Pancreas (tissue), 10 donors: Measurements from ENCODE around the gene PPARA. TPM values are rescaled to one million over a fixed set of nuclear protein-coding genes. Genes with fewer than 3 reads are reported as not detected.

Source experiments
- ATAC-seq, 4 donors: fragments of 200-7000 bp; cut with Tn5 transposase; one replicate each; pipeline versions ENCODE4 v1.8.0 to v1.9.1; 2020; ENCODE audit warnings: mild to moderate bottlenecking in 4 of 4, moderate library complexity in 4 of 4
- DNase-seq, 6 donors: peaks; one replicate each; pipeline ENCODE4 v3.0.0-alpha.2; 2020
- FAIRE-seq: peaks from 2 replicates; lab custom pipeline; 2012; peaks lifted over from hg19 to GRCh38; lab: Jason Lieb, UNC
- H3K27ac ChIP-seq, 4 donors: fragments of 200-600 bp; sonication (generic); 1 replicate in 3 of 4; 2 replicates in 1 of 4; pipeline versions ENCODE4 v1.5.0 to v1.8.0; 2020
- H3K27me3 ChIP-seq, 4 donors: fragments of 200-600 bp; one replicate each; pipeline ENCODE4 v1.8.0; 2021
- H3K36me3 ChIP-seq, 3 donors: fragments of 200-600 bp; sonication (generic) in 1 of 3; one replicate each; pipeline versions ENCODE4 v1.5.0 to v1.8.0; 2020 to 2021
- H3K4me1 ChIP-seq, 3 donors: fragments of 200-600 bp; one replicate each; pipeline ENCODE4 v1.8.0; 2021
- H3K4me3 ChIP-seq, 4 donors: fragments of 200-600 bp; sonication (generic) in 2 of 4; one replicate each; pipeline versions ENCODE4 v1.5.0 to v1.8.0; 2020 to 2021
- H3K9me3 ChIP-seq, 4 donors: fragments of 200-600 bp; one replicate each; pipeline ENCODE4 v1.8.0; 2021
- CTCF ChIP-seq, 4 donors: fragments of 200-600 bp; sonication (generic) in 3 of 4; IDR thresholded peaks; one replicate each; pipeline versions ENCODE4 v1.5.0 to v1.8.0; 2021; ENCODE audit warnings: antibody characterized with exemption in 4 of 4
- WGBS, 2 donors: extraction: QIAGEN DNeasy Blood & Tissue Kit; methylation state at CpG; one replicate each; pipeline ENCODE4 v1.1.7; 2013; 5-methylcytosine and 5-hydroxymethylcytosine counted together
- intact Hi-C, 3 donors: fragments of 100-400 bp; cut with DNase I; formaldehyde crosslinking; loops; one replicate each; pipeline versions ENCODE4 v1.11.1 to v1.14.2; 2022
- polyA plus RNA-seq, 2 donors: library from polyadenylated mRNA; stranded (reverse); fragments of 200-250 nt; gene quantifications; one replicate each; pipeline ENCODE4 v1.2.3, GENCODE V29; 2013
- total RNA-seq, 6 donors: library from RNA; stranded (reverse); fragmentation: NEBNext Ultra II Directional in 4 of 6; extraction: Animal tissue kit (Norgen Biotek cat#: 25700) in 4 of 6; gene quantifications; one replicate each; pipeline versions ENCODE4 v1.2.1 to v1.2.4, GENCODE V29; 2021 to 2023
- donor health status: healthy with polysubstance abuse.
- donor health status: DM: no; HTN: no; CAD: no; lungs with moderate emphysema.
- donor health status: DM: no; HTN: no; CAD: no.
- donor health status: control.
- donor health status: control.
- donor health status: Bipolar disorder and iron deficiency.
- donor health status: DM: yes; HTN: yes; CAD: no.
- donor health status: DM: no; HTN: no; CAD: no.
- donor health status: DM: no; HTN: no; CAD: no.
- donor health status: DM: yes; HTN: yes; CAD: no.

Gene PPARA
- total and polyA plus RNA-seq, 8 donors, result 4.1 to 24.5 (median 14.7) TPM

GRCh38 chr22:46156031-46156430, 5.7 kb downstream of the PPARA start:
- H3K27ac ChIP-seq, result peak overlapping the region in 2 of 4 donors; percentile 1 to 23
- H3K9me3 ChIP-seq, result no peaks in the 10 kb centered on the region
- 27 to 34% methylated on average over 3 of the region's 3 CpGs for WGBS, 2 donors
- DNase-seq, result no peak
- intact Hi-C loops, result no loop called here
- FAIRE-seq, result no peak
- no peak for TF ChIP-seq CTCF (IDR thresholded peaks at IDR 0.05)
- H3K36me3 ChIP-seq, result no peaks in the 10 kb centered on the region
- H3K4me3 ChIP-seq, result no peak overlapping the region
- ATAC-seq, result peak in 2 of 4 donors; percentile 35 to 55
- H3K4me1 ChIP-seq, result peaks cover 0 to 14% (median 3%) of the 10 kb centered on the region in 3 donors
- no peaks in the 10 kb centered on the region for H3K27me3 ChIP-seq

- Histone ChIP-seq H3K27me3 (no peaks in the 10 kb centered on the region), H3K36me3 (no peaks in the 10 kb centered on the region), H3K9me3 (no peaks in the 10 kb centered on the region), H3K4me3 (no peak overlapping the region), H3K27ac (no peak overlapping the region), H3K4me1 (peaks cover 10 to 21% (median 12%) of the 10 kb centered on the region in 3 donors)
- intact Hi-C loops, result no loop called here
- no peak for DNase-seq
- no peak for FAIRE-seq
- TF ChIP-seq CTCF (IDR thresholded peaks at IDR 0.05), result no peak
- WGBS, 2 donors, result 70 to 78% methylated on average over 7 of the region's 7 CpGs
- no peak for ATAC-seq
Observed at GRCh38 chr22:46158283-46158682, 8.0 kb downstream of the PPARA start.

- Histone ChIP-seq H3K4me1 (peaks cover 12 to 22% (median 13%) of the 10 kb centered on the region in 3 donors), H3K36me3 (no peaks in the 10 kb centered on the region), H3K4me3 (no peak overlapping the region), H3K27ac (no peak overlapping the region), H3K27me3 (no peaks in the 10 kb centered on the region), H3K9me3 (no peaks in the 10 kb centered on the region)
- FAIRE-seq (no peak), DNase-seq (no peak), ATAC-seq (no peak)
- WGBS, 2 donors, result 53 to 54% methylated on average over 7 of the region's 7 CpGs
- TF ChIP-seq CTCF (IDR thresholded peaks at IDR 0.05), result no peak
- intact Hi-C loops, result no loop called here
Observed at GRCh38 chr22:46159212-46159611, 8.9 kb downstream of the PPARA start.

- H3K27ac ChIP-seq, result no peak overlapping the region
- 84 to 89% methylated on average over 10 of the region's 10 CpGs for WGBS, 2 donors
- H3K9me3 ChIP-seq, result no peaks in the 10 kb centered on the region
- TF ChIP-seq CTCF (IDR thresholded peaks at IDR 0.05), result no peak
- DNase-seq (no peak), FAIRE-seq (no peak), ATAC-seq (no peak)
- H3K4me3 ChIP-seq, result no peak overlapping the region
- intact Hi-C loops, result no loop called here
- H3K27me3 ChIP-seq, result no peaks in the 10 kb centered on the region
- peaks cover 12 to 22% (median 13%) of the 10 kb centered on the region in 3 donors for H3K4me1 ChIP-seq
- no peaks in the 10 kb centered on the region for H3K36me3 ChIP-seq
Observed at GRCh38 chr22:46159777-46160176, 9.5 kb downstream of the PPARA start.

GRCh38 chr22:46162285-46162684, 12.0 kb downstream of the PPARA start:
- Histone ChIP-seq H3K27me3 (no peaks in the 10 kb centered on the region), H3K27ac (no peak overlapping the region), H3K36me3 (no peaks in the 10 kb centered on the region), H3K9me3 (no peaks in the 10 kb centered on the region), H3K4me3 (no peak overlapping the region), H3K4me1 (peaks cover 12 to 13% (median 13%) of the 10 kb centered on the region in 3 donors)
- FAIRE-seq, result no peak
- 20 to 30% methylated on average over 10 of the region's 10 CpGs for WGBS, 2 donors
- intact Hi-C loops, result no loop called here
- DNase-seq, result peak in 2 of 6 donors; percentile 26 to 45
- peak; percentile 74 to 89 (median 88) for ATAC-seq
- TF ChIP-seq CTCF (IDR thresholded peaks at IDR 0.05), result no peak
